K562 (cell line): Measurements from ENCODE around the gene TMA7B. TPM values are rescaled to one million over a fixed set of nuclear protein-coding genes. Genes with fewer than 3 reads are reported as not detected.

ENCODE experiments used
- C11orf30 ChIP-seq: fragments of 450-650 bp; IDR thresholded peaks from 2 replicates; pipeline ENCODE4 v1.6.1; 2016; ENCODE audit warnings: low read depth, mild to moderate bottlenecking
- EP400 ChIP-seq: fragments of 450-650 bp; IDR thresholded peaks from 2 replicates; pipeline ENCODE4 v1.6.1; 2017; ENCODE audit warnings: antibody characterized with exemption, mild to moderate bottlenecking, moderate library complexity
- HCFC1 ChIP-seq: IDR thresholded peaks from 2 replicates; pipeline ENCODE4 v1.6.1; 2012; ENCODE audit warnings: low read depth, low read length, improper control_type of control experiment
- KDM2B ChIP-seq: fragments of 250-450 bp; sonication (Bioruptor Pico); IDR thresholded peaks from 2 replicates; pipeline ENCODE4 v1.8.0; 2021; ENCODE audit warnings: mild to moderate bottlenecking, moderate library complexity
- KHSRP ChIP-seq: fragments of 450-650 bp; IDR thresholded peaks from 2 replicates; pipeline ENCODE4 v1.6.1; 2017
- NCOR1 ChIP-seq: fragments of 450-650 bp; IDR thresholded peaks from 2 replicates; pipeline ENCODE4 v1.6.1; 2016; ENCODE audit warnings: mild to moderate bottlenecking, moderate library complexity
- PTTG1 ChIP-seq: fragments of 450-650 bp; IDR thresholded peaks from 2 replicates; pipeline ENCODE4 v1.6.1; 2016; ENCODE audit warnings: low read depth, mild to moderate bottlenecking, missing genetic modification characterization, missing compliant biosample characterization
- RAD51 ChIP-seq: fragments of 450-650 bp; IDR thresholded peaks from 2 replicates; pipeline ENCODE4 v1.7.1; 2016; ENCODE audit warnings: low read depth, mild to moderate bottlenecking, borderline replicate concordance
- RBM39 ChIP-seq: fragments of 200-400 bp; formaldehyde crosslinking; optimal IDR thresholded peaks from 2 replicates; pipeline ENCODE3; 2018; ENCODE audit warnings: low read depth, low read length
- TAF15 ChIP-seq: fragments of 200-400 bp; formaldehyde crosslinking; IDR thresholded peaks from 2 replicates; pipeline ENCODE4 v1.6.1; 2017; ENCODE audit warnings: mild to moderate bottlenecking, low read depth, low read length, moderate library complexity
- TEAD2 ChIP-seq: fragments of 450-650 bp; IDR thresholded peaks from 2 replicates; pipeline ENCODE4 v1.6.1; 2016; ENCODE audit warnings: missing genetic modification characterization, control low read depth, missing compliant biosample characterization
- ZBTB11 ChIP-seq, 3 experiments: fragments of 200-800 bp in 1 of 3; fragments of 250-450 bp in 1 of 3; fragments of 450-650 bp in 1 of 3; sonication (Bioruptor Pico) in 1 of 3; sonication (Bioruptor generic) in 1 of 3; formaldehyde crosslinking in 1 of 3; IDR thresholded peaks; 2 replicates each; pipeline versions ENCODE4 v1.6.1 to v1.8.0; 2016 to 2022; ENCODE audit warnings: mild to moderate bottlenecking in 2 of 3, missing genetic modification characterization in 2 of 3, missing compliant biosample characterization in 1 of 3, moderate library complexity in 1 of 3
- ZNF408 ChIP-seq: fragments of 250-450 bp; sonication (Bioruptor Pico); IDR thresholded peaks from 2 replicates; pipeline ENCODE4 v1.4.0; 2020; ENCODE audit warnings: low read depth, mild to moderate bottlenecking, moderate library complexity
- ZNF592 ChIP-seq: fragments of 450-650 bp; IDR thresholded peaks from 2 replicates; pipeline ENCODE4 v1.6.1; 2017; ENCODE audit warnings: antibody characterized with exemption, mild to moderate bottlenecking
- polyA plus RNA-seq, 8 experiments: library from polyadenylated mRNA; depleted of rRNA in 4 of 8; stranded (reverse) in 5 of 8; unstranded in 3 of 8; fragments of >200 nt; fragmentation: Nextera tagmentation in 2 of 8; fragmentation: Illumina TruSeq in 1 of 8; extraction: Ambion mirVana in 2 of 8; extraction: Trizol in 1 of 8; gene quantifications; 2 replicates each; pipeline versions ENCODE4 v1.2.1 to v1.2.3, GENCODE V29; 2011 to 2014; ENCODE audit warnings: inconsistent platforms in 1 of 8, missing spikeins in 1 of 8
- total RNA-seq, 7 experiments: library from RNA; depleted of rRNA in 6 of 7; stranded (reverse); fragments of >200 nt in 6 of 7; fragmentation: Illumina TruSeq in 2 of 7; extraction: Trizol in 2 of 7; gene quantifications; 2 replicates each; pipeline versions ENCODE4 v1.2.1 to v1.2.3, GENCODE V29; 2011 to 2021; ENCODE audit warnings: low replicate concordance in 1 of 7
- TF ChIP-seq, protein P1 (sequence below): fragments of 250-450 bp; sonication (Bioruptor Pico); IDR thresholded peaks from 2 replicates; pipeline ENCODE4 v1.8.0; 2022; ENCODE audit warnings: inconsistent platforms, mild to moderate bottlenecking, moderate library complexity, borderline replicate concordance

Gene TMA7B
- total and polyA plus RNA-seq, 9 of the 15 experiments (the other 6 are each of a cell fraction or from before 2014, with no cell fraction given), result 5.6 to 14.2 (median 11.8) TPM

DNA sequence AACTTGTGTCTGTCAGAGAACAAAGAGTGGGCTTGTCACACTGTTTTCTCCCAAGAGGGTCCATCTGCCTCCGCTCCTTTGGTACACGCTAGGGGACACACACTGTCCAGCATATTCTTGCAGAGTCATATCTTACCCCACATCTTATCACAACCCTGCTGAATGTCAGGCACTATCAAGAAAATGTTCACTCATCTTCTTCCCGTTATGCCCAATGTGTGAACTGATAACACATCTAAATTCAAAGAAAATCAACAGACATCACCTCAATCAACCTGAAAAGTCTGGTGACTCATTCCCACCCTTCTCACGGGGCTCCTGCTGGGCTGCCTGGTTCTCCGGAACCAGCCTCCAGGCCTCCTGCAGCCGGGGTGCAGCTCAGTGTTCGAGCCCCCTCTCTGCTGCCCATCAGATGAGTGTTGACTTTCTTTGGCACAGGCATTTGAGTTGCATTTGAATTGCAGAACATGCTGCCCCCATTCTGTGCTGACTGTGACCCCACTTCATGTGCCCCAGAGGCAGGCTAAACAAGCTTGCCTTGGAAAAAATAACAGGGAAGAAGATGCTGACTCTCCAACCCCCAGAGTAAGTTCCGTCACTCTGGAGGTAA, 40.0 kb upstream of the TMA7B start (continued):
- TF ChIP-seq RBM39, result no peak
- no peak for TF ChIP-seq ZNF408 (CRISPR knock-in tag)
- no peak for TF ChIP-seq TEAD2
- TF ChIP-seq, protein P1, sequence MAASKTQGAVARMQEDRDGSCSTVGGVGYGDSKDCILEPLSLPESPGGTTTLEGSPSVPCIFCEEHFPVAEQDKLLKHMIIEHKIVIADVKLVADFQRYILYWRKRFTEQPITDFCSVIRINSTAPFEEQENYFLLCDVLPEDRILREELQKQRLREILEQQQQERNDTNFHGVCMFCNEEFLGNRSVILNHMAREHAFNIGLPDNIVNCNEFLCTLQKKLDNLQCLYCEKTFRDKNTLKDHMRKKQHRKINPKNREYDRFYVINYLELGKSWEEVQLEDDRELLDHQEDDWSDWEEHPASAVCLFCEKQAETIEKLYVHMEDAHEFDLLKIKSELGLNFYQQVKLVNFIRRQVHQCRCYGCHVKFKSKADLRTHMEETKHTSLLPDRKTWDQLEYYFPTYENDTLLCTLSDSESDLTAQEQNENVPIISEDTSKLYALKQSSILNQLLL, result no peak
- TF ChIP-seq ZNF592, result peak; percentile 80
- TF ChIP-seq EP400, result peak; percentile 31; the same call in 1 of the 2 replicates
- no peak for TF ChIP-seq RAD51
- TF ChIP-seq C11orf30, result peak; percentile 76
- TF ChIP-seq TAF15, result no peak
- TF ChIP-seq NCOR1, result peak; percentile 91
- no peak for TF ChIP-seq PTTG1
- TF ChIP-seq ZBTB11 (CRISPR knock-in tag; IDR thresholded peaks at IDR 0.05), result 0 out of 6 replicates have a peak, but pooled peaks of 1 of the 3 experiments have one; percentile 27
- no peak for TF ChIP-seq KDM2B (CRISPR knock-in tag)
- no peak for TF ChIP-seq HCFC1
- TF ChIP-seq KHSRP, result no peak
